Measurements from ENCODE around the gene MRPS22.
"Not testable (repeated sequence)": the region's sequence is repeated elsewhere in the genome, so short reads cannot be mapped to it uniquely, and the experiment has no call there.

- not testable (repeated sequence) for TF ChIP-seq CTCF, POLR2A (IDR thresholded peaks at IDR 0.05)
Measured at GRCh38 chr3:139401155-139401554, 57.3 kb downstream of the MRPS22 start.
